Hypothalamus (tissue), 51 donors: Measurements from ENCODE around the gene POU6F1.
"Not testable (repeated sequence)": the region's sequence is repeated elsewhere in the genome, so short reads cannot be mapped to it uniquely, and the experiment has no call there.

Source experiments
- DNase-seq, 51 donors: peaks; one replicate each; lab custom pipeline; 2025; lab: John Stamatoyannopoulos, UW

POU6F1 gene

GRCh38 chr12:51229116-51229809 is 11.4 kb upstream of the POU6F1 start:
- DNase-seq: no peak

- DNase-seq: no peak
Observed at GRCh38 chr12:51227962-51228361, 10.1 kb upstream of the POU6F1 start.

- not testable (repeated sequence) for DNase-seq
Observed at GRCh38 chr12:51227112-51227511, 9.2 kb upstream of the POU6F1 start.

- DNase-seq: peak in 1 of 51 donors; percentile 3
Observed at GRCh38 chr12:51225771-51226170, 7.9 kb upstream of the POU6F1 start.

GRCh38 chr12:51225234-51225633 is 7.4 kb upstream of the POU6F1 start:
- DNase-seq: no peak

GRCh38 chr12:51224625-51225024 is 6.8 kb upstream of the POU6F1 start:
- DNase-seq: no peak

- peak in 3 of 51 donors; percentile 4 to 12 (median 8) for DNase-seq
Observed at GRCh38 chr12:51222461-51222860, 4.6 kb upstream of the POU6F1 start.

GRCh38 chr12:51219857-51220256 is 2.0 kb upstream of the POU6F1 start:
- not testable (repeated sequence) for DNase-seq

GRCh38 chr12:51219322-51219721 is 1.5 kb upstream of the POU6F1 start:
- DNase-seq: no peak

GRCh38 chr12:51218607-51219161 is 822 bp upstream of the POU6F1 start:
- peak in 2 of 51 donors; percentile 9 to 72 for DNase-seq

GRCh38 chr12:51217133-51217967 is 512 bp downstream of the POU6F1 start:
- peak in 44 of 51 donors; percentile 18 to 80 (median 60) for DNase-seq

GRCh38 chr12:51216642-51217041 is 1.2 kb downstream of the POU6F1 start:
- peak in 3 of 51 donors; percentile 47 to 61 (median 48) for DNase-seq

- no peak for DNase-seq
Observed at GRCh38 chr12:51214895-51215294, 3.0 kb downstream of the POU6F1 start.

GRCh38 chr12:51210690-51211395 is 7.0 kb downstream of the POU6F1 start:
- DNase-seq: peak in 24 of 51 donors; percentile 6 to 76 (median 36)

- DNase-seq: no peak
Observed at GRCh38 chr12:51209259-51209658, 8.6 kb downstream of the POU6F1 start.

- DNase-seq: peak in 1 of 51 donors; percentile 13
Observed at GRCh38 chr12:51208016-51208660, 9.7 kb downstream of the POU6F1 start.

- peak in 11 of 51 donors; percentile 2 to 43 (median 18) for DNase-seq
Observed at GRCh38 chr12:51205350-51205749, 12.5 kb downstream of the POU6F1 start.

- DNase-seq: no peak
Observed at GRCh38 chr12:51202718-51203117, 15.1 kb downstream of the POU6F1 start.

GRCh38 chr12:51200806-51201205 is 17.1 kb downstream of the POU6F1 start:
- no peak for DNase-seq

GRCh38 chr12:51200156-51200555 is 17.7 kb downstream of the POU6F1 start:
- DNase-seq: no peak
